Omental fat pad (tissue), 4 donors: Measurements from ENCODE around the gene ADISSP. TPM values are rescaled to one million over a fixed set of nuclear protein-coding genes. Genes with fewer than 3 reads are reported as not detected.

Experiments
- ATAC-seq: fragments of 150-250 bp; one replicate; pipeline ENCODE4 v1.9.1; 2016; ENCODE audit warnings: mild to moderate bottlenecking, moderate library complexity; ENCODE audit not compliant: low FRiP score
- DNase-seq: peaks from one replicate; pipeline ENCODE4 v3.0.0-alpha.2; 2019; ENCODE audit warnings: low spot score
- total RNA-seq, 4 donors: library from RNA; depleted of rRNA; stranded (reverse); fragments of >200 nt; gene quantifications; one replicate each; pipeline ENCODE4 v1.1.0, GENCODE V29; 2016
- TF ChIP-seq, protein P1 (sequence below), 3 donors: fragments of 450-650 bp; IDR thresholded peaks; one replicate each; pipeline ENCODE4 v1.5.1; 2016 to 2017; ENCODE audit warnings: antibody characterized with exemption in 3 of 3, mild to moderate bottlenecking in 3 of 3, moderate library complexity in 2 of 3

The ADISSP gene
- total RNA-seq, 4 donors from 2014 or later, result 19.7 to 32.3 (median 30.3) TPM

DNA sequence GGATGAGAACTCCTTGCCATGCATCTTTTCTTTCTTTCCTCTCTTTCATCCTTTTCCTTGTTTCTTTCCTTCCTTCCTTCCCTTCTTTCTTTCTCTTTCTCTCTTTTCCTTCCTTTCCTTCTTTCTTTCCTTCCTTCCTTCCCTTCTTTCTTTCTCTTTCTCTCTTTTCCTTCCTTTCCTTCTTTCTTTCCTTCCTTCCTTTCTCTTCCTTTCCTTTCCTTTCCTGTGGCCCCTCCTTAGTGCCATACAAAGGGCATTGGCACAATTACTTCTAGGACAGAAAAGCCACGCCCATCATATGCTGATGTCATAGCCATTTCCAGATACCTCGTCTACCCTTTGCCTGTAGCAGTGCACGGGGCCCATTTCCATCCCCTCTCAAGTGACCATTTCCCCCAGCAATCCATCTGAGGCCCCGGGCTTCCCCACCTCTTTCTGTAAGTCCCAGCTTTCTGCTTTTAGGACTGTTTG is 21.2 kb upstream of the ADISSP start:
- TF ChIP-seq, protein P1, sequence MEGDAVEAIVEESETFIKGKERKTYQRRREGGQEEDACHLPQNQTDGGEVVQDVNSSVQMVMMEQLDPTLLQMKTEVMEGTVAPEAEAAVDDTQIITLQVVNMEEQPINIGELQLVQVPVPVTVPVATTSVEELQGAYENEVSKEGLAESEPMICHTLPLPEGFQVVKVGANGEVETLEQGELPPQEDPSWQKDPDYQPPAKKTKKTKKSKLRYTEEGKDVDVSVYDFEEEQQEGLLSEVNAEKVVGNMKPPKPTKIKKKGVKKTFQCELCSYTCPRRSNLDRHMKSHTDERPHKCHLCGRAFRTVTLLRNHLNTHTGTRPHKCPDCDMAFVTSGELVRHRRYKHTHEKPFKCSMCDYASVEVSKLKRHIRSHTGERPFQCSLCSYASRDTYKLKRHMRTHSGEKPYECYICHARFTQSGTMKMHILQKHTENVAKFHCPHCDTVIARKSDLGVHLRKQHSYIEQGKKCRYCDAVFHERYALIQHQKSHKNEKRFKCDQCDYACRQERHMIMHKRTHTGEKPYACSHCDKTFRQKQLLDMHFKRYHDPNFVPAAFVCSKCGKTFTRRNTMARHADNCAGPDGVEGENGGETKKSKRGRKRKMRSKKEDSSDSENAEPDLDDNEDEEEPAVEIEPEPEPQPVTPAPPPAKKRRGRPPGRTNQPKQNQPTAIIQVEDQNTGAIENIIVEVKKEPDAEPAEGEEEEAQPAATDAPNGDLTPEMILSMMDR (IDR thresholded peaks at IDR 0.05), result no peak
- ATAC-seq (no peak), DNase-seq (no peak)

DNA sequence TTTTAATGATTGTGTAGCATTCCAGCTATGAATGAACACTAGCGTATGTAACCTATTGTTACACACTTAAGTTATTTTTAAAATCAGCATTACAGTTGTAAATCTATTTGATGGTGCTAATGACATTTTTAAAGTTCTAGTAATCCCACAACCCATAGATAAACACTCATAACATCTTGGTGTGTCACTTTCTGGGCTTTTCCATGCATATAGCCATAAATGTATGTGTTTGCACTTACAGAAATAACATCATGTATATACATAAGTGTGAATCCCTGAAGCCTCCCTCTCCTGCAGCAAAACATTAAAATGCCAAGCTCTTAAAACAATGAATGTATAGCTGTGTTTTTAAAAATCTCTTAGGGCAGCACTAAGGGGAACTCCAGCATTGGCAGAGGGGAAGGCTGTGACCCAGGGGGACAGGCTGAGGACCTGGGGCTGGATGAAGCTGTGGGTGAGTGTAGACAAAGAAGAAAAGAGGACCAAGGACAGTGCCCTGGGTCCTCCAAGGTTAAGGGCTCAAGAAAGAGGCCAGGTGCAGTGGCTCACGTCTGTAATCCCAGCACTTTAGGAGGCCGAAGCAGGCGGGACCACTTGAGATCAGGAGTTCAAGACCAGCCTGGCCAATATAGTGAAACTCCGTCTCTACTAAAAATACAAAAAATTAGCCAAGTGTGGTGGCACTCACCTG is 19.9 kb upstream of the ADISSP start:
- ATAC-seq (no peak), DNase-seq (no peak)
- TF ChIP-seq, protein P1 (IDR thresholded peaks at IDR 0.05), result no peak

DNA sequence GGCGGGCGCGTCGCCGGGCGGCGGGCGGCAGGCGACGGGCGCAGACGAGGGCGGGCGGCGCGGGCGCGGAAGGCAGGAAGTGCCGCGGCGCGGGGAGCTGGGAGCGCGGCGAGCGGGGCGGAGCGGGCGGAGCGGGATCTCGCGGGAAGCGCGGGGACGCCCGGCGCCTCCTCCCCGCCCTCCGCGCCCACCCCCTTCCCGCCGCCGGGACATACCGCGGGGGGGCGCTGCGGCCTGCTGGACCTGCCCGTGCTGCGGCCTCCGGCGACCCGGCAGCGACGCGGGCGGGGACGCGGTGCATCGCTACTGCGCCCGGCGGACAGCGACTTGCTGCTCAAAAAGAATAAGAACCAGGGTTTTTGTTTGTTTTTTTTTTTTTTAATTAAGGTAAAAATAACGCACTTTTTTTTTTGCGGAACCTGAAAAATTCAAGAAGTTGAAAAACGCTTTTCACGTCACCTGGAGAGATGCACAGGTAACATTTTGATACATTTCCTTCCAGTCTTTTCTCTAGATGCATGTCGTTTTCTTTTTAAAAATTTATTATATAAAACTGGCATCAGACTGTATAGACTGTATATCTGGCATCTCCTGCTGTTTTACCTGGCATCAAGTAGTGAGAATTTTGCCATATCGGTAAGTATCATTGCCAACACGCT is 19.2 kb upstream of the ADISSP start, which contains the start of gene CENPB:
CENPB (minus strand) TSS at position 76 of the 659 bp plus-strand sequence. CDS start 257 bp downstream, outside the sequence.
- peak; percentile 79 for DNase-seq
- TF ChIP-seq, protein P1 (IDR thresholded peaks at IDR 0.05), result no peak
- ATAC-seq, result peak; percentile 87

DNA sequence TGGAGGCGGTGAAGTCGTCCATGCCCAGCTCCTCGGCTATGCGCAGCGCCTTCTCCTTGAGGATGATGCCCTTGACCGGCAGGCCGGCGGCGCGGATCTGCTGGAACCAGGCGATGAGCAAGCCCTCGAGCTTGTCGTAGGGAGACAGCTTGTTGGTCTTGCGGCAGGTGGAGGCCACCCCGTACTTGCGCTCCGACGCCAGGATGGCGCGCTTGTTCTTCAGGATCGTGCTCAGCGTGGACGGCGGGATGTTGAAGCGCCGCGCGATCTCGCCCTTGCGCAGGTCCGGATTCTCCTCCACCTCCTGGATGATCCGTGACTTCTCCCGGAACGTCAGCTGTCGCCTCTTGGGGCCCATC is 18.6 kb upstream of the ADISSP start:
- TF ChIP-seq, protein P1 (IDR thresholded peaks at IDR 0.05), result no peak
- peak; percentile 25 for ATAC-seq
- no peak for DNase-seq

DNA sequence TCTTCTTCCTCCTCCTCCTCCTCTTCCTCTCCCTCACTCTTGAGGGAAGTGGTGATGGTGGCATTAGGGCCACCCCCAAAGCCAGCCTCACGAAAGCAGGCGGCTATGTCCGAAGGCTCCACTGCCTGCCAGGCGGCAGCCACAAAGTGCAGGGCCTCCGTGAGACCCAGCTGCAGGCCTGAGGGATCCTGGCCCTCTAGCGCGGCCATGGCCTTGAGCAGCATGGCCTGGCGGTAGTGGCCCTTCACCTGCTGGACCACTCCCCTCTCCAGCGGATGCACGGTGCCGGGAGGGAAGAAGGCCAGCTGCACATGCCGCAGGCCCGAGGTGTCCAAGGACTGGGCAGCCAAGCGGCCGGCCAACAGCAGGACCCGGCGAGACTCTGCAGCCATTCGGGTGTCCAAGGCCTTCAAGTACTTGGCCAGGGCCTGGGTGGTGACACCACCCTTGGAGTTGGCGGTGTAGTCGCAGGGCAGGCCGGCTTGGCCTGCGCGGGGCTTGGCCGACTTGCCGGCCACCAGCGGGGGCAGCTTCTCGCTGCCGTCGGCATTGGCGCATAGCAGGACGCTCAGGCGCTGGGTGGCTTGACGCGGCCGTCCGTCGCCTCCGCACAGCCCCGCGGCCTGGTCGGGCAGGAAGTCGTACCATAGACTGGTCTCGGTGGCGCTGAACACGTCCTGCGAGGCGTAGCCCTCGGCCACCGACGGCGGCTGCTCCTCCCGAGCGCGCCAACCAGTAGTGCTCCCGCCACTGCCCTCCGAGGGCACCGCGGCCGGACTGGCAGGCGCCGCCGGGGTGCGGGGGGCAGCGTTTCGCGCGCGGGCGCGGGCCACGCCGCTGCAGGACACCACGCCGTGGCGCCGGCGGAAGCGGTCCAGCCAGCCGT is 17.9 kb upstream of the ADISSP start:
- DNase-seq, result no peak
- ATAC-seq, result peak; percentile 3
- TF ChIP-seq, protein P1 (IDR thresholded peaks at IDR 0.05), result no peak

DNA sequence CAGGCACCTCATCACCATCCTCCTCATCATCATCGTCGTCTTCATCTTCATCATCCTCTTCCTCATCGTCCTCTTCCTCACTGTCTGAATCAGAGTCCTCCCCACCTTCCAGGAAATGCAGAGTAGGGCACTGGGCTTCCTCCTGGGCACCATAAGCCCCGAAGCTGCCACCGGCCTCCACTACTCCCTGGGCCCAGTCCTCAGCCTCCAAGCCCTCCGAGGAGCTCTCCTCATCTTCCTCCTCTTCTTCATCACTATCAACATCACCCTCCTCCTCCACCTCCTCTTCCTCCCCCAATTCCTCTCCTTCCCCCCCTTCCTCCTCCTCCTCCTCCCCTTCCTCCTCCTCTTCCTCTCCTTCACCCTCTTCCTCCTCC is 17.3 kb upstream of the ADISSP start:
- no peak for ATAC-seq
- TF ChIP-seq, protein P1 (IDR thresholded peaks at IDR 0.05), result no peak
- no peak for DNase-seq
